Pancreas (tissue), 10 donors: ENCODE results near the gene GRIN3B. TPM values are rescaled to one million over a fixed set of nuclear protein-coding genes. Genes with fewer than 3 reads are reported as not detected.

ENCODE experiments used
- ATAC-seq, 4 donors: fragments of 200-7000 bp; cut with Tn5 transposase; one replicate each; pipeline versions ENCODE4 v1.8.0 to v1.9.1; 2020; ENCODE audit warnings: mild to moderate bottlenecking in 4 of 4, moderate library complexity in 4 of 4
- DNase-seq, 6 donors: peaks; one replicate each; pipeline ENCODE4 v3.0.0-alpha.2; 2020
- FAIRE-seq: peaks from 2 replicates; lab custom pipeline; 2012; peaks lifted over from hg19 to GRCh38; lab: Jason Lieb, UNC
- H3K27ac ChIP-seq, 4 donors: fragments of 200-600 bp; sonication (generic); 1 replicate in 3 of 4; 2 replicates in 1 of 4; pipeline versions ENCODE4 v1.5.0 to v1.8.0; 2020
- H3K27me3 ChIP-seq, 4 donors: fragments of 200-600 bp; one replicate each; pipeline ENCODE4 v1.8.0; 2021
- H3K36me3 ChIP-seq, 3 donors: fragments of 200-600 bp; sonication (generic) in 1 of 3; one replicate each; pipeline versions ENCODE4 v1.5.0 to v1.8.0; 2020 to 2021
- H3K4me1 ChIP-seq, 3 donors: fragments of 200-600 bp; one replicate each; pipeline ENCODE4 v1.8.0; 2021
- H3K4me3 ChIP-seq, 4 donors: fragments of 200-600 bp; sonication (generic) in 2 of 4; one replicate each; pipeline versions ENCODE4 v1.5.0 to v1.8.0; 2020 to 2021
- H3K9me3 ChIP-seq, 4 donors: fragments of 200-600 bp; one replicate each; pipeline ENCODE4 v1.8.0; 2021
- WGBS, 2 donors: extraction: QIAGEN DNeasy Blood & Tissue Kit; methylation state at CpG; one replicate each; pipeline ENCODE4 v1.1.7; 2013; 5-methylcytosine and 5-hydroxymethylcytosine counted together
- intact Hi-C, 3 donors: fragments of 100-400 bp; cut with DNase I; formaldehyde crosslinking; loops; one replicate each; pipeline versions ENCODE4 v1.11.1 to v1.14.2; 2022
- polyA plus RNA-seq, 2 donors: library from polyadenylated mRNA; stranded (reverse); fragments of 200-250 nt; gene quantifications; one replicate each; pipeline ENCODE4 v1.2.3, GENCODE V29; 2013
- total RNA-seq, 6 donors: library from RNA; stranded (reverse); fragmentation: NEBNext Ultra II Directional in 4 of 6; extraction: Animal tissue kit (Norgen Biotek cat#: 25700) in 4 of 6; gene quantifications; one replicate each; pipeline versions ENCODE4 v1.2.1 to v1.2.4, GENCODE V29; 2021 to 2023
- TF ChIP-seq, protein P1 (sequence below), 4 donors: fragments of 200-600 bp; sonication (generic) in 3 of 4; IDR thresholded peaks; one replicate each; pipeline versions ENCODE4 v1.5.0 to v1.8.0; 2021; ENCODE audit warnings: antibody characterized with exemption in 4 of 4
- donor health status: healthy with polysubstance abuse.
- donor health status: DM: no; HTN: no; CAD: no; lungs with moderate emphysema.
- donor health status: DM: no; HTN: no; CAD: no.
- donor health status: control.
- donor health status: control.
- donor health status: Bipolar disorder and iron deficiency.
- donor health status: DM: yes; HTN: yes; CAD: no.
- donor health status: DM: no; HTN: no; CAD: no.
- donor health status: DM: no; HTN: no; CAD: no.
- donor health status: DM: yes; HTN: yes; CAD: no.

GRIN3B gene
- total and polyA plus RNA-seq, 8 donors = 0.08 to 0.09 TPM; not detected in 6

DNA sequence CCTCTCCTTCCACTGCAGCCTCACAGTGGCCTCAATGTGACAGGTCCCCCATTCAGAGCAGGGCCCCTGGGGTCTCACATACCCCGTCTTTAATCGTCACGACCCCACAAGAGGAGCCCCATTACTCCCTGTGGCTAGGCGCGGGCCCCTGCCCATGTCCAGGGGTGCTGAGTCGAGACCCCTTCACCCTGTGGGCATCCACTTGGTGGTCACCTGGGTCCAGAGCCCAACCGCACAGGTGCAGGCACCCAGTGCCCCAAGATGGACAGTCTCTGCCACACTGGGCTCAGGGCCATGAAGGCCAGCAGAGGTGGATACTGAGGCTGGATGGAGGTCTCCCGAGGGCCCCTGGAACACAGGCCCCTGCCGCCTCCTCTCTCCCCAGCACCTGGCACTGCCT lies 17.7 kb downstream of the GRIN3B start:
- ATAC-seq (no peak), DNase-seq (peak in 2 of 6 donors; percentile 48 to 69), FAIRE-seq (no peak)
- H3K4me3 ChIP-seq = no peak overlapping the region
- WGBS, 2 donors = 71 to 82% methylated on average over 9 of the region's 9 CpGs
- no peak overlapping the region for H3K27ac ChIP-seq
- intact Hi-C loops = no loop called here
- TF ChIP-seq, protein P1, sequence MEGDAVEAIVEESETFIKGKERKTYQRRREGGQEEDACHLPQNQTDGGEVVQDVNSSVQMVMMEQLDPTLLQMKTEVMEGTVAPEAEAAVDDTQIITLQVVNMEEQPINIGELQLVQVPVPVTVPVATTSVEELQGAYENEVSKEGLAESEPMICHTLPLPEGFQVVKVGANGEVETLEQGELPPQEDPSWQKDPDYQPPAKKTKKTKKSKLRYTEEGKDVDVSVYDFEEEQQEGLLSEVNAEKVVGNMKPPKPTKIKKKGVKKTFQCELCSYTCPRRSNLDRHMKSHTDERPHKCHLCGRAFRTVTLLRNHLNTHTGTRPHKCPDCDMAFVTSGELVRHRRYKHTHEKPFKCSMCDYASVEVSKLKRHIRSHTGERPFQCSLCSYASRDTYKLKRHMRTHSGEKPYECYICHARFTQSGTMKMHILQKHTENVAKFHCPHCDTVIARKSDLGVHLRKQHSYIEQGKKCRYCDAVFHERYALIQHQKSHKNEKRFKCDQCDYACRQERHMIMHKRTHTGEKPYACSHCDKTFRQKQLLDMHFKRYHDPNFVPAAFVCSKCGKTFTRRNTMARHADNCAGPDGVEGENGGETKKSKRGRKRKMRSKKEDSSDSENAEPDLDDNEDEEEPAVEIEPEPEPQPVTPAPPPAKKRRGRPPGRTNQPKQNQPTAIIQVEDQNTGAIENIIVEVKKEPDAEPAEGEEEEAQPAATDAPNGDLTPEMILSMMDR (IDR thresholded peaks at IDR 0.05) = no peak
- H3K36me3 ChIP-seq = peaks cover 0 to 12% (median 1%) of the 10 kb centered on the region in 3 donors
- H3K27me3 ChIP-seq = no peaks in the 10 kb centered on the region
- no peaks in the 10 kb centered on the region for H3K9me3 ChIP-seq
- H3K4me1 ChIP-seq = peaks cover 26 to 40% (median 34%) of the 10 kb centered on the region in 3 donors

DNA sequence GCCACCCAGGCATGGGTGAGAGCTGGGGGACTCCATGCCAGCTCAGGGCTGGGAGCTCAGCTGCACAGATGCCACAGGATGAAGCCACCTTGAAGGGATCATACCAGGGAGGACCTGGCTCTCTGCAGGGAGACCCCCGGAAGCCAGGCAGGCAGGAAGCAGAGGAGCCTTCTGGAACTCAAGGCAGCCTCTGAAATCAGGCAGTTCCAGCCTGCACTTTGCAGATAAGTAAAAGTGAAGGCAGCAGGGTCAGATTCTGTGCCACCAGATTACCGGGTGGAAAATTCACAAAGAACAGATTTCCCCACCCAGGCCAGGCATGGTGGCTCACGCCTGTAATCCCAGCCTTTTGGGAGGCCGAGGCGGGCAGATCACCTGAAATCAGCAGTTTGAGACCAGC lies 18.2 kb downstream of the GRIN3B start:
- FAIRE-seq = no peak
- no peak for ATAC-seq
- Histone ChIP-seq H3K36me3 (peaks cover 0 to 9% (median 0%) of the 10 kb centered on the region in 3 donors), H3K9me3 (no peaks in the 10 kb centered on the region), H3K27ac (no peak overlapping the region), H3K4me1 (peaks cover 26 to 40% (median 34%) of the 10 kb centered on the region in 3 donors), H3K4me3 (no peak overlapping the region), H3K27me3 (no peaks in the 10 kb centered on the region)
- intact Hi-C loops = no loop called here
- 51 to 52% methylated on average over 5 of the region's 5 CpGs for WGBS, 2 donors
- TF ChIP-seq, protein P1 (IDR thresholded peaks at IDR 0.05) = no peak
- no peak for DNase-seq

DNA sequence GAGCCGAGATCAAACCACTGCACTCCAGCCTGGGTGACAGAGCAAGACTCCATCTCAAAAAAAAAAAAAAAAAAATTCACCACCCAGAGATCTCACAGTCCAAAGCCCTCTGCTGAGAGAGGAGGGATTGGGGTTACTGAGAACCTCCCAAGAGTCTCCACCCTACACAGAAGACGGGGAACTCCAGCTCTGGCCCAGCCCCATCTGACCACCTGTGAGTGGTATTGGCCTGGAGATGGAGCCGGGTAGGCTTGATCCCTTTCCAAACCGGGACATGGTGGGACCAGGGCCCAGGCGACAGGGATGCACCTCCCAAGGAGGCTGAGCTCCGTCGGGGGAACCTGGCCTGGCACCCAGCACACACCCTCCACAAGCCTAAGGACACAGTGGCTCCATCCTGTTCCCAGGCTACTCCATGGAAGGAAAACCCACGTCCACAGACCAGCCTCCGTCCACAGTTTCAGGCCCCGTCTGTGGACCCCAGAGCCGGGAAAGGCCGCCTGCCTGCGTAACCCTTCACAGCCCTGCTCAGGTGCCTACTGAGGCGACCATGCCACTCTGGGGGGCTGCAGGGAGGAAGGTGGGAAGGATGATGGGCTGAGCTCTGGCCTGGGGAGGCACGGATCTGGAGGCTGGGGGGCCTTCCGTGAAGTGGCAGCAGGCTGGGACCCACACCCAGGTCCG lies 18.9 kb downstream of the GRIN3B start:
- H3K27me3 ChIP-seq = no peaks in the 10 kb centered on the region
- TF ChIP-seq, protein P1 (IDR thresholded peaks at IDR 0.05) = no peak
- no peak for FAIRE-seq
- intact Hi-C loops = no loop called here
- H3K9me3 ChIP-seq = no peaks in the 10 kb centered on the region
- 20 to 33% methylated on average over 17 of the region's 17 CpGs for WGBS, 2 donors
- H3K4me3 ChIP-seq = peak overlapping the region in 3 of 4 donors; percentile 76 to 81 (median 81)
- DNase-seq = peak in 2 of 6 donors; percentile 42 to 78
- H3K36me3 ChIP-seq = peaks cover 0 to 2% (median 0%) of the 10 kb centered on the region in 3 donors
- no peak for ATAC-seq
- H3K4me1 ChIP-seq = peaks cover 26 to 40% (median 34%) of the 10 kb centered on the region in 3 donors
- no peak overlapping the region for H3K27ac ChIP-seq

DNA sequence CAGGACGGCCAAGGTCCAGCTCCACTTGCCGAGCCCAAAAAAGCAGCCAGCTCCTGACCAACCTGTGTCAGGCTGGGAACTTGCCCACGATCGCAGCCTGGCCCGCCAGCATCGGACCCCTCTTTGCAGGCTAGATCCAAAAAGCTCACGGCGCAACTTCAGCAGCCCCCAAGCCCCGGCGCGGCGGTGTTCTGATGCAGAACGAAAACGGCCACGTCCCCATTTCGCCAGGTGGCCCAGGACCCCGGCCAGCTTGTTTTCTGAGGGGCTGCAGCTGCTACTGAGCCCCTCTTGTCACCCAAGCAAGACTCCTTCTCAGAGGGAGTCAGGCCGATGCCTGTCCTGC lies 19.4 kb downstream of the GRIN3B start:
- intact Hi-C loops = no loop called here
- peaks cover 26 to 40% (median 34%) of the 10 kb centered on the region in 3 donors for H3K4me1 ChIP-seq
- H3K4me3 ChIP-seq = peak overlapping the region; percentile 64 to 81 (median 78)
- H3K27ac ChIP-seq = peak overlapping the region in 2 of 4 donors; percentile 17 to 35
- TF ChIP-seq, protein P1 (IDR thresholded peaks at IDR 0.05) = no peak
- DNase-seq (peak in 2 of 6 donors; percentile 47 to 81), ATAC-seq (no peak), FAIRE-seq (no peak)
- no peaks in the 10 kb centered on the region for H3K27me3 ChIP-seq
- H3K36me3 ChIP-seq = no peaks in the 10 kb centered on the region
- WGBS, 2 donors = 30 to 36% methylated on average over 18 of the region's 18 CpGs
- no peaks in the 10 kb centered on the region for H3K9me3 ChIP-seq
